Measurements from ENCODE around the gene MAP3K14. TPM values are rescaled to one million over a fixed set of nuclear protein-coding genes. Genes with fewer than 3 reads are reported as not detected.

The MAP3K14 gene
- total RNA-seq, 1 experiment from 2014 or later = 7.8 TPM

- H3K27me3 Mint-ChIP-seq (ENCODE audit: low read depth) = no peaks in the 10 kb centered on the region; the same call in 1 of the 2 replicates
- peak; percentile 22 for DNase-seq
Measured at GRCh38 chr17:45355087-45355486, 38.3 kb upstream of the MAP3K14 start.

More at GRCh38 chr17:45355087-45355486, 38.3 kb upstream of the MAP3K14 start:
- Histone ChIP-seq H3K9ac (ENCODE audit: extremely low read depth, insufficient read length, low read length) (no peak overlapping the region), H2BK5ac (ENCODE audit: insufficient read length, low read length) (no peak overlapping the region), H3K14ac (ENCODE audit: insufficient read depth, low read length) (no peak overlapping the region), H2AFZ (ENCODE audit: low read length) (no peak overlapping the region), H3K4me1 (ENCODE audit: insufficient read depth, low read length) (no peaks in the 10 kb centered on the region; the same call in 1 of the 2 replicates), H3K79me1 (ENCODE audit: insufficient read depth, low read depth, low read length, poor library complexity, severe bottlenecking) (no peaks in the 10 kb centered on the region), H3K4me2 (ENCODE audit: insufficient read depth, insufficient read length, low read length) (no peak overlapping the region), H3K18ac (ENCODE audit: insufficient read length, low read depth, low read length) (no peak overlapping the region), H3T11ph (ENCODE audit: low read length) (no peak overlapping the region), H3K56ac (ENCODE audit: insufficient read length, low read depth, low read length) (no peak overlapping the region), H4K8ac (replicated peaks; ENCODE audit: insufficient read length, low read depth, low read length) (no peak overlapping the region), H4K91ac (ENCODE audit: insufficient read length, low read depth, low read length) (no peak overlapping the region), H3K23ac (ENCODE audit: insufficient read length, low read depth, low read length) (no peak overlapping the region), H3K27me3 (ENCODE audit: insufficient read depth, low read length) (no peaks in the 10 kb centered on the region), H4K20me1 (ENCODE audit: control insufficient read depth, insufficient read depth, insufficient read length) (no peaks in the 10 kb centered on the region), H3K23me2 (ENCODE audit: insufficient read length, low read depth, low read length, poor library complexity, severe bottlenecking) (no peaks in the 10 kb centered on the region), H3K4ac (ENCODE audit: low read depth, low read length) (no peak overlapping the region), H2BK12ac (ENCODE audit: insufficient read length, low read depth, low read length) (no peak overlapping the region), H3K79me2 (ENCODE audit: insufficient read depth, low read length) (no peaks in the 10 kb centered on the region), H2BK15ac (ENCODE audit: low read depth, low read length) (no peak overlapping the region), H4K5ac (ENCODE audit: insufficient read length, low read depth, low read length) (no peak overlapping the region), H2BK120ac (ENCODE audit: low read depth, low read length, poor library complexity, severe bottlenecking) (no peak overlapping the region), H2AK5ac (ENCODE audit: insufficient read length, low read length) (no peak overlapping the region), H3K9me3 (ENCODE audit: control insufficient read depth, low read depth, low read length) (no peaks in the 10 kb centered on the region), H3K27ac (ENCODE audit: insufficient read length, low read depth, low read length) (no peak overlapping the region), H2BK20ac (ENCODE audit: low read depth, low read length, poor library complexity, severe bottlenecking) (no peak overlapping the region)
- Mint-ChIP-seq H3K4me3 (no peak overlapping the region), H3K27ac (no peak overlapping the region; a peak in 2 of 7 replicates), H3K36me3 (ENCODE audit: insufficient read depth in 1 of 3, low read depth in 3 of 3) (0 out of 7 replicates have a peak, but pooled peaks cover 0 to 3% (median 0%) of the 10 kb centered on the region in 3 experiments), H3K4me1 (0 out of 4 replicates have a peak, but pooled peaks cover 0 to 2% of the 10 kb centered on the region in 2 experiments), H3K9me3 (peaks cover 8 to 9% of the 10 kb centered on the region in 2 experiments; a peak in 4 of 5 replicates)
- WGBS (ENCODE audit: extremely low coverage, insufficient read length, low lambda C conversion rate) = no CpG with 5 or more reads among the region's 2 CpGs
- TF ChIP-seq CTCF (conservative IDR thresholded peaks at IDR 0.05) = no peak
